SU-DHL-6 (cell line): ENCODE data around the gene MADCAM1.

Source experiments
- H2AFZ ChIP-seq: fragments of 200-600 bp; sonication (generic); 2 replicates; pipeline ENCODE4 v1.6.1; 2014; ENCODE audit warnings: low read depth, mild to moderate bottlenecking, moderate library complexity, mixed read lengths, antibody characterized with exemption, low read length; ENCODE audit not compliant: severe bottlenecking
- H3F3A ChIP-seq: fragments of 200-600 bp; shearing (Covaris generic); 2 replicates; pipeline ENCODE4 v1.6.0; 2016; ENCODE audit warnings: antibody characterized with exemption, mild to moderate bottlenecking; ENCODE audit not compliant: insufficient read depth
- H3K27ac ChIP-seq: fragments of 200-600 bp; sonication (generic); 2 replicates; pipeline ENCODE4 v1.5.1; 2016; ENCODE audit warnings: low read depth, mild to moderate bottlenecking, low read length, moderate library complexity, mixed read lengths
- H3K27me3 ChIP-seq: fragments of 200-600 bp; sonication (generic), shearing (Covaris generic); 2 replicates; pipeline ENCODE4 v1.6.0; 2014; ENCODE audit warnings: mild to moderate bottlenecking, low read length
- H3K36me3 ChIP-seq: fragments of 200-600 bp; sonication (generic); 2 replicates; pipeline ENCODE4 v1.6.1; 2014; ENCODE audit warnings: mild to moderate bottlenecking, low read length, mixed read lengths
- H3K4me2 ChIP-seq: fragments of 300-600, 200-600 bp; shearing (Covaris generic), sonication (generic); 2 replicates; pipeline ENCODE4 v1.6.0; 2014; ENCODE audit warnings: low read length, low read depth, mild to moderate bottlenecking; ENCODE audit not compliant: poor library complexity, severe bottlenecking
- H3K4me3 ChIP-seq: fragments of 200-600 bp; sonication (generic); 2 replicates; pipeline ENCODE4 v1.5.1; 2014; ENCODE audit warnings: antibody characterized with exemption, low read length, mild to moderate bottlenecking, mixed read lengths; ENCODE audit not compliant: insufficient read depth, poor library complexity, severe bottlenecking
- H3K79me2 ChIP-seq: fragments of 200-600 bp; sonication (generic); 2 replicates; pipeline ENCODE4 v1.6.1; 2014; ENCODE audit warnings: mild to moderate bottlenecking, low read length, moderate library complexity; ENCODE audit not compliant: insufficient read depth
- H3K9ac ChIP-seq: fragments of 200-600 bp; sonication (generic); 2 replicates; pipeline ENCODE4 v1.7.0; 2014; ENCODE audit warnings: mild to moderate bottlenecking, low read length
- H3K9me2 ChIP-seq: fragments of 200-600 bp; sonication (generic); replicated peaks from 2 replicates; pipeline ENCODE4 v1.6.1; 2014; ENCODE audit warnings: low read length; ENCODE audit not compliant: insufficient read depth
- H3K9me3 ChIP-seq: fragments of 200-600 bp; sonication (generic); 2 replicates; pipeline ENCODE4 v1.6.1; 2014; ENCODE audit warnings: low read length, mixed read lengths; ENCODE audit not compliant: insufficient read depth
- H4K20me1 ChIP-seq: fragments of 200-600 bp; sonication (generic); 2 replicates; pipeline ENCODE4 v1.6.1; 2014; ENCODE audit warnings: low read depth, mild to moderate bottlenecking, antibody characterized with exemption, low read length, moderate library complexity, mixed read lengths
- EZH2phosphoT487 ChIP-seq: fragments of 200-600 bp; sonication (generic), shearing (Covaris generic); conservative IDR thresholded peaks from 2 replicates; pipeline ENCODE4 v1.6.1; 2018; ENCODE audit warnings: mild to moderate bottlenecking, antibody characterized with exemption, low read length, moderate library complexity, mixed read lengths
- TF ChIP-seq, protein P1 (sequence below): fragments of 200-600 bp; sonication (generic); IDR thresholded peaks from one replicate; pipeline ENCODE4 v1.5.1; 2017; ENCODE audit warnings: antibody characterized with exemption, mild to moderate bottlenecking, low read length, moderate library complexity; ENCODE audit not compliant: insufficient read depth, poor library complexity, severe bottlenecking

MADCAM1 gene

DNA sequence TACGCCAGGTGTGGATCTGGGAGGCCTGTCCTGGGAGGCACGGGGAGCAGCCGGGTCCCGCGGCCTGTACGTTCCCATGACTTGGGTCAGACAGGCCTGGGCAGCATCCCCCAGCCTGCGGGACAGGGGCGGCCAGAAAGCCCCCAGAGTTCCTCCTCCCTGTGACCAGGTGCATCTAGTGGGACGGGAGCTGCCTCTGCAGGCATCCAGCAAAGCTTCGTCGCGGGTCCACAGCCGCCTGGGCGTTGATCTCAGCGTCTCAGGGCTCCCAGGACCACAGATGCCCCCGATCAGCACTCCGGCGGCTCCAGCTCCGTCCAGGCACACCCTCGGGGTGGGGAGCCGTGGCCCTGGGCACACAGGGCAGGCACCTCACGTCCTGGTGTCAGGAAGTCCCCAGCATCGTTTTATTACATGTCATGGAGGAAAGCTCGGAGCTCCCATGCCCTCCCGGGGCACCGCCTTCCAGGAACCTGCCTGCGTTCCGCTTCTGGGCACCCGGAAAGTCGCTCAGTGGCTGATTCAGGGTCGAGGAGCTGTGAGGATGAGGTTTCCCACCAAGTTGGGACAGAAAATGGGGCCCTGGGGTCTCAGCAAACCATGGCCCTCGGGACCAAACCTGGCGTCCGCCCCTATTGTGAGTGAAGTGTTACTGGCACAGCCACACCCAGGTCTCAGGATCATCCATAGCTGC is 46.0 kb downstream of the MADCAM1 start:
- H2AFZ ChIP-seq = no peak overlapping the region
- H3K9me3 ChIP-seq = no peaks in the 10 kb centered on the region
- H3K4me3 ChIP-seq = no peak overlapping the region
- H3K27me3 ChIP-seq = no peaks in the 10 kb centered on the region
- H3K79me2 ChIP-seq = no peaks in the 10 kb centered on the region
- H4K20me1 ChIP-seq = no peaks in the 10 kb centered on the region
- TF ChIP-seq, protein P1, sequence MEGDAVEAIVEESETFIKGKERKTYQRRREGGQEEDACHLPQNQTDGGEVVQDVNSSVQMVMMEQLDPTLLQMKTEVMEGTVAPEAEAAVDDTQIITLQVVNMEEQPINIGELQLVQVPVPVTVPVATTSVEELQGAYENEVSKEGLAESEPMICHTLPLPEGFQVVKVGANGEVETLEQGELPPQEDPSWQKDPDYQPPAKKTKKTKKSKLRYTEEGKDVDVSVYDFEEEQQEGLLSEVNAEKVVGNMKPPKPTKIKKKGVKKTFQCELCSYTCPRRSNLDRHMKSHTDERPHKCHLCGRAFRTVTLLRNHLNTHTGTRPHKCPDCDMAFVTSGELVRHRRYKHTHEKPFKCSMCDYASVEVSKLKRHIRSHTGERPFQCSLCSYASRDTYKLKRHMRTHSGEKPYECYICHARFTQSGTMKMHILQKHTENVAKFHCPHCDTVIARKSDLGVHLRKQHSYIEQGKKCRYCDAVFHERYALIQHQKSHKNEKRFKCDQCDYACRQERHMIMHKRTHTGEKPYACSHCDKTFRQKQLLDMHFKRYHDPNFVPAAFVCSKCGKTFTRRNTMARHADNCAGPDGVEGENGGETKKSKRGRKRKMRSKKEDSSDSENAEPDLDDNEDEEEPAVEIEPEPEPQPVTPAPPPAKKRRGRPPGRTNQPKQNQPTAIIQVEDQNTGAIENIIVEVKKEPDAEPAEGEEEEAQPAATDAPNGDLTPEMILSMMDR = no peak
- no peak for TF ChIP-seq EZH2phosphoT487
- H3K9me2 ChIP-seq = no peaks in the 10 kb centered on the region
- no peaks in the 10 kb centered on the region for H3K36me3 ChIP-seq
- H3K27ac ChIP-seq = no peak overlapping the region
- H3K9ac ChIP-seq = no peak overlapping the region
- H3K4me2 ChIP-seq = no peak overlapping the region
- H3F3A ChIP-seq = no peaks in the 10 kb centered on the region

DNA sequence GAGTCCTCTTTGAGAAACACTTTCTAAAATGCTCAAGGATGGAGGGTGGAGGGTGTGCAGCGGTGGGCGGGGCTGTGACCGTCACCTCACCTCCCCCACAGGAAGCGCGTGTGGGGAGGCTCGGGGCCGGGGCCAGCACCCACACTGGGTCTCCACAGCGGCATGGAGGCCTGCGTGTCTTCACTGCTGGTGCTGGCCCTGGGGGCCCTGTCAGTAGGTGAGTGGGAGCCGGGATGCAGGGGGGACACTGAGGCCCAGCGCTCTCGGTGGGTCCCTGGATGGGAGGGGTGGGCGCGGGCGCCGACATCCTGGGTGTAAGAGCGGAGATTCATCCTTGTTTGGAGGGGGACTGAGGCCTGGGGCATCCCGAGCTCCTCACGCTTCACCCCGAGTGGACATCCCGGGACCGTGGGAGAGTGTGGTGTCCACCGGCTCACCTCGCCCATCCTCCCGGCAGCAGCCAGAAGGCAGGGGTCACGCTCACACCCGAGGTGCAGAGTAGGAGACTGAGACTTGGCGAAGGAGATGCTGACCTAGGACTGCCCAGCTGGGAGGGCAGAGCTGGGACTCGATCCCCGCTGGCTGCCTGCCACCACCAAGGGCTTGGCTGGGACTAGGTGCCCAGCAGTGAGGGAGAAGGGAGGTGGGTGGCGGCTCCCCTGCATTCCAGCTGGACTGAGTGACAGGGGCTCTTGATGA is 47.8 kb downstream of the MADCAM1 start, which contains the start of gene GZMM:
GZMM (plus strand) TSS at position 144 of the 699 bp plus-strand sequence; CDS start at position 163, 19 bp downstream.
- Histone ChIP-seq H3K79me2 (no peaks in the 10 kb centered on the region), H3K4me3 (no peak within 1 kb of the TSS), H3K9me3 (no peaks in the 10 kb centered on the region), H3K27ac (no peak within 1 kb of the TSS), H3K9me2 (no peaks in the 10 kb centered on the region), H4K20me1 (no peaks in the 10 kb centered on the region), H3K36me3 (no peaks in the 10 kb centered on the region), H3F3A (no peaks in the 10 kb centered on the region), H3K27me3 (no peaks in the 10 kb centered on the region), H3K4me2 (no peak within 1 kb of the TSS), H2AFZ (no peak within 1 kb of the TSS), H3K9ac (no peak within 1 kb of the TSS)
- TF ChIP-seq, protein P1 = no peak
- TF ChIP-seq EZH2phosphoT487 = no peak

DNA sequence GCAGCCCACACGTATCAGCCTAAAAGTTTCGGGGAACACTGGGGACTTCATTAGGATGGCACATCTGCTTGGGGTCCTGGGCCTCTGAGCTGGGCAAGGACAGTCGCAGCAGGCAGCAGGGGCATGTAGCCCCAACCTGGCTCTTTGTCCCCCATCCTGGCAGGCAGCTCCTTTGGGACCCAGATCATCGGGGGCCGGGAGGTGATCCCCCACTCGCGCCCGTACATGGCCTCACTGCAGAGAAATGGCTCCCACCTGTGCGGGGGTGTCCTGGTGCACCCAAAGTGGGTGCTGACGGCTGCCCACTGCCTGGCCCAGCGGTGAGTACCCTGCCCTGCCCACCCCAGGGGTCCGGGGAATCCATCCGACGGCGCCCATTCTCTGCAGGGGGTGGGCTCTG is 50.8 kb downstream of the MADCAM1 start:
- H4K20me1 ChIP-seq = no peaks in the 10 kb centered on the region
- H3K27me3 ChIP-seq = no peaks in the 10 kb centered on the region
- TF ChIP-seq, protein P1 = no peak
- TF ChIP-seq EZH2phosphoT487 = no peak
- no peaks in the 10 kb centered on the region for H3K9me3 ChIP-seq
- H2AFZ ChIP-seq = no peak overlapping the region
- H3K36me3 ChIP-seq = no peaks in the 10 kb centered on the region
- H3K79me2 ChIP-seq = no peaks in the 10 kb centered on the region
- no peaks in the 10 kb centered on the region for H3K9me2 ChIP-seq
- H3K9ac ChIP-seq = no peak overlapping the region
- no peak overlapping the region for H3K4me2 ChIP-seq
- no peak overlapping the region for H3K4me3 ChIP-seq
- H3F3A ChIP-seq = no peaks in the 10 kb centered on the region
- no peak overlapping the region for H3K27ac ChIP-seq
